H1 (cell line): ENCODE measurements around the gene ICAM2. TPM values are rescaled to one million over a fixed set of nuclear protein-coding genes. Genes with fewer than 3 reads are reported as not detected.

Source experiments
- CEBPB ChIP-seq: IDR thresholded peaks from 2 replicates; pipeline ENCODE4 v1.6.1; 2012; ENCODE audit warnings: low read depth, low read length
- GABPA ChIP-seq: IDR thresholded peaks from 2 replicates; pipeline ENCODE4 v1.6.1; 2011; ENCODE audit warnings: mild to moderate bottlenecking, low read length, moderate library complexity, borderline replicate concordance; ENCODE audit not compliant: insufficient read depth
- RAD21 ChIP-seq, 2 experiments: IDR thresholded peaks in 1 of 2; conservative IDR thresholded peaks in 1 of 2; 2 replicates each; pipeline ENCODE4 v1.6.1; 2011; ENCODE audit warnings: low read depth in 2 of 2, low read length in 2 of 2, improper control_type of control experiment in 1 of 2, inconsistent platforms in 1 of 2, mild to moderate bottlenecking in 1 of 2, moderate library complexity in 1 of 2
- polyA plus RNA-seq, 7 experiments: library from polyadenylated mRNA; depleted of rRNA in 3 of 7; stranded (reverse) in 5 of 7; unstranded in 2 of 7; fragments of >200 nt in 5 of 7; fragments of 200-250 nt in 2 of 7; gene quantifications; 1 replicate in 5 of 7; 2 replicates in 1 of 7; 4 replicates in 1 of 7; pipeline versions ENCODE4 v1.2.1 to v1.2.3, GENCODE V29; 2011 to 2013; ENCODE audit warnings: missing spikeins in 2 of 7, mixed read lengths in 2 of 7
- total RNA-seq: library from RNA; stranded (reverse); fragmentation: NEBNext Ultra II Directional; extraction: Animal tissue kit (Norgen Biotek cat#: 25700); gene quantifications from 2 replicates; pipeline ENCODE4 v1.2.1, GENCODE V29; 2021
- TF ChIP-seq, protein P1 (sequence below): IDR thresholded peaks from 2 replicates; pipeline ENCODE4 v1.6.1; 2012; ENCODE audit warnings: inconsistent platforms

The ICAM2 gene
- total and polyA plus RNA-seq, 2 of the 8 experiments (the other 6 are each of a cell fraction or from before 2014, with no cell fraction given) = 0.45 to 0.63 TPM

DNA sequence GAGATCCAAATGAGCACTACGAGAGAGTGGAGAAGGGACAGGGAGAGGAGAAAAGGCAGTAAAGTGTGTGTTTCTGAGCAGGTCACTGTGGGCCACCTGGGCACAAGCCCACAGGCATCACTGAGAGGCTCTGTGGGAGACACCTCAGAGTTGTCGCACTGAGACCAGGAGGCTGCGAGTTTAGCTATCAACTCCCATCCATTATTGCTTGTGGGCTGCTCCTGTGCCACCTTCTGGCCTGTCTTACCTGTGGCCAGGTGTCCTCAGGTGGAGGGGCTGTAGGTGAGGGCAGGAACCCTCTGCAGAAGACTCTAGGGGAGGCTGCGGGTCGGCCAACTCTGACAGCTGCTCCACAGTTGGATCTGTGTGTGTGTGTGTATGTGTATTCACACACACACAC lies 24.8 kb downstream of the ICAM2 start (continued):
- no peak for TF ChIP-seq GABPA
- TF ChIP-seq CEBPB = no peak
- TF ChIP-seq, protein P1, sequence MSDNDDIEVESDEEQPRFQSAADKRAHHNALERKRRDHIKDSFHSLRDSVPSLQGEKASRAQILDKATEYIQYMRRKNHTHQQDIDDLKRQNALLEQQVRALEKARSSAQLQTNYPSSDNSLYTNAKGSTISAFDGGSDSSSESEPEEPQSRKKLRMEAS = no peak
- TF ChIP-seq RAD21 (IDR thresholded peaks at IDR 0.05 in 1 of 2, conservative IDR thresholded peaks at IDR 0.05 in 1 of 2; ENCODE audit: low read depth in 2 of 2, low read length in 2 of 2) = no peak
